Esophagus muscularis mucosa (tissue), 4 donors: ENCODE results near the gene ESRRB. TPM values are rescaled to one million over a fixed set of nuclear protein-coding genes. Genes with fewer than 3 reads are reported as not detected.

ENCODE experiments used
- DNase-seq: peaks from one replicate; pipeline ENCODE4 v3.0.0-alpha.2; 2017; ENCODE audit errors: extremely low spot score
- H3K27ac ChIP-seq, 4 donors: fragments of 200-600 bp; sonication (generic); replicated peaks in 1 of 4; 1 replicate in 3 of 4; 2 replicates in 1 of 4; pipeline ENCODE4 v1.5.1; 2016 to 2019; ENCODE audit warnings: mild to moderate bottlenecking in 1 of 4
- H3K27me3 ChIP-seq, 4 donors: fragments of 200-600 bp; sonication (generic); one replicate each; pipeline versions ENCODE4 v1.5.1 to v1.6.0; 2016 to 2019
- H3K36me3 ChIP-seq, 4 donors: fragments of 200-600 bp; sonication (generic); one replicate each; pipeline ENCODE4 v1.5.1; 2016 to 2019
- H3K4me1 ChIP-seq, 4 donors: fragments of 200-600 bp; sonication (generic); one replicate each; pipeline ENCODE4 v1.5.1; 2016 to 2019
- H3K4me3 ChIP-seq, 4 donors: fragments of 200-600 bp; sonication (generic); 1 replicate in 2 of 4; 2 replicates in 2 of 4; pipeline ENCODE4 v1.5.1; 2016 to 2019; ENCODE audit warnings: mild to moderate bottlenecking in 4 of 4, moderate library complexity in 1 of 4
- H3K9me3 ChIP-seq, 4 donors: fragments of 200-600 bp; sonication (generic); 1 replicate in 3 of 4; 2 replicates in 1 of 4; pipeline ENCODE4 v1.5.1; 2016 to 2019
- CTCF ChIP-seq, 3 experiments: fragments of 200-600 bp in 2 of 3; fragments of 450-650 bp in 1 of 3; sonication (generic) in 2 of 3; IDR thresholded peaks; one replicate each; pipeline ENCODE4 v1.5.1; 2017 to 2019; ENCODE audit warnings: antibody characterized with exemption in 3 of 3, mild to moderate bottlenecking in 2 of 3, moderate library complexity in 1 of 3
- EP300 ChIP-seq: sonication (generic); formaldehyde crosslinking; IDR thresholded peaks from one replicate; pipeline ENCODE4 v1.6.1; 2017; ENCODE audit warnings: antibody characterized with exemption
- POLR2A ChIP-seq: fragments of 450-650 bp; IDR thresholded peaks from one replicate; pipeline ENCODE4 v1.6.1; 2017; ENCODE audit warnings: antibody characterized with exemption, moderate library complexity, mild to moderate bottlenecking, low read depth
- POLR2AphosphoS5 ChIP-seq, 2 donors: sonication (generic); formaldehyde crosslinking; IDR thresholded peaks; one replicate each; pipeline ENCODE4 v1.6.1; 2017; ENCODE audit warnings: antibody characterized with exemption in 2 of 2
- WGBS: methylation state at CpG from one replicate; pipeline ENCODE4 v1.1.5; 2018; 5-methylcytosine and 5-hydroxymethylcytosine counted together
- intact Hi-C: fragments of 100-400 bp; cut with DNase I; formaldehyde crosslinking; loops from one replicate; pipeline ENCODE4 v1.15.1; 2023
- total RNA-seq, 4 donors: library from RNA; depleted of rRNA; stranded (reverse); fragments of >200 nt; gene quantifications; one replicate each; pipeline versions ENCODE4 v1.1.0 to v1.2.1, GENCODE V29; 2016

The ESRRB gene
- total RNA-seq, 4 donors from 2014 or later, result 0.17 to 0.26 TPM; not detected in 2

DNA sequence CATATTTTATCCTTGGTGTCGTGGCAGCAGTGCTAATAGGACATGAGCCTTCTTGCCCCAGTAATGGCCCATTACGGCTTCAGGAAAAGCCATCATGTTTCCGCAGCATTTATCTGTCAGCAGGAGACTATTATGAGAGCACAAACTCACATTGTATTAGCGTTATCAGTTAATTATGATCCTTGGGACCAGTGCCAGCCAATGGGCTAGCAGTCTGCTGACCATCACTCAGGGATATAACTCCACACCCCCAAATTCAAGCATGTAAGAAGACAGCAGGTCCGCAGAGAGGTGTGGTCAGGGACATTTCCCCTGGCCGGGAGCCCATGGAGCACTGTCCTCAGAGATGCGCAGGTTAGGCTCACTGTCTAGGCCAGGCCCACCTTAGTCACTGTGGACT lies 4.9 kb upstream of the ESRRB start:
- WGBS, result 85% methylated on average over 4 of the region's 7 CpGs
- Histone ChIP-seq H3K27me3 (peaks cover 0 to 48% (median 3%) of the 10 kb centered on the region in 4 donors), H3K4me3 (no peak overlapping the region), H3K36me3 (no peaks in the 10 kb centered on the region), H3K27ac (no peak overlapping the region), H3K4me1 (peaks cover 2 to 6% (median 6%) of the 10 kb centered on the region in 4 donors), H3K9me3 (no peaks in the 10 kb centered on the region)
- intact Hi-C loops, result no loop called here
- TF ChIP-seq EP300 (no peak), POLR2AphosphoS5 (IDR thresholded peaks at IDR 0.05) (no peak)
- no peak for DNase-seq

- WGBS, result 67% methylated on average over 3 of the region's 3 CpGs
- intact Hi-C loops, result no loop called here
- Histone ChIP-seq H3K36me3 (no peaks in the 10 kb centered on the region), H3K4me1 (peaks cover 14 to 24% (median 22%) of the 10 kb centered on the region in 4 donors), H3K27me3 (peaks cover 0 to 72% (median 22%) of the 10 kb centered on the region in 4 donors), H3K9me3 (no peaks in the 10 kb centered on the region), H3K27ac (no peak overlapping the region), H3K4me3 (no peak overlapping the region)
- TF ChIP-seq EP300 (no peak), POLR2AphosphoS5 (IDR thresholded peaks at IDR 0.05) (no peak), CTCF (IDR thresholded peaks at IDR 0.05) (no peak), POLR2A (no peak)
- DNase-seq, result no peak
These were observed 2.5 kb upstream of the ESRRB start for GRCh38 chr14:76373456-76373855.

DNA sequence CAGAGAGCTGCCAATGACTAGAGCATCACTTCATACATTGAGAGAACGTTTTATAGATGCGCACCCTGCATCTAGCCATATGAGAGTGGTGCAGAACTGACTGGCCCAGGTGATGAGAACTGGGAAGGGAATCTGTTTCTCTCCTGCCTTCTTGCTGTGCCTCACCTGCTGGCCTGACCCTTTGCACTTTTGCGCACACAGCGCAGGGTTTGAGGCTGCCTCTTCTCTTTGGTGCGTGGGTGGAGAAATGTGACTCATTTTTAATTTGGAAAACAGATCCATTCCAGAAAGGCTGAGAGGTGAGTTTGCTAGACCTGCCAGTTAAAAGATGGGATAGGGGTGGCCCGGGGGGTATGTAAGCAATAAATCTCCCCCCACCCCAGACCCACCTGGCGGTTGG lies 453 bp upstream of the ESRRB start:
- Histone ChIP-seq H3K4me3 (no peak overlapping the region), H3K4me1 (peaks cover 14 to 24% (median 22%) of the 10 kb centered on the region in 4 donors), H3K36me3 (no peaks in the 10 kb centered on the region), H3K27ac (no peak overlapping the region), H3K27me3 (peaks cover 0 to 92% (median 29%) of the 10 kb centered on the region in 4 donors), H3K9me3 (no peaks in the 10 kb centered on the region)
- WGBS, result 20% methylated on average over 7 of the region's 7 CpGs
- DNase-seq, result no peak
- TF ChIP-seq EP300 (no peak), POLR2AphosphoS5 (IDR thresholded peaks at IDR 0.05) (no peak), CTCF (IDR thresholded peaks at IDR 0.05) (no peak), POLR2A (no peak)
- intact Hi-C loops, result no loop called here

DNA sequence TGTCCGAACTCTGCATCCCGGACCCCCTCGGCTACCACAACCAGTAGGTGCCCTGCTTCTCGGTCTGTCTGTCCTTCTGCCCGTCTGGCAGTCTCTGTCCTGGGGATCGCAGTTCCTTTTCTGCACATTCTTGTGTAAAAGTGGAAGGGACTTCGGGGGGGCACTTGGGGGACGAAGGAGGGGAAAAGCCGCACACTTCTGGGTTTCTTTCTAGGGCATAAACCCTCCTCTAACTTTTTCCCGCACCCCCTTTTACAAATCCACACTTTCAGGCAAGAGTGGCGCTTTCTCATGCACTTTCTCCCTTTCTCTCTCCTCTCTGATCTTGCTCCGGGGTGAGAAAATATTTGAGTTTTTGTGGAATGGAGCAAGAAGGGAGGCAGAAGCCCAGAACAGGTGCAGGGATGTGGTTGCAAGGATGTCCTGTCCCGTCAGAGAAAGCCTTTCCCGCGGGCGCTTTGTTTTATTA lies 506 bp downstream of the ESRRB start:
- DNase-seq, result no peak
- peak overlapping the region; percentile 27 to 40 (median 34) for H3K4me3 ChIP-seq
- 2% methylated on average over 13 of the region's 16 CpGs for WGBS
- H3K27me3 ChIP-seq, result peaks cover 0 to 97% (median 30%) of the 10 kb centered on the region in 4 donors
- H3K9me3 ChIP-seq, result no peaks in the 10 kb centered on the region
- no peak for TF ChIP-seq EP300
- TF ChIP-seq POLR2AphosphoS5 (IDR thresholded peaks at IDR 0.05), result no peak
- TF ChIP-seq CTCF (IDR thresholded peaks at IDR 0.05), result no peak
- TF ChIP-seq POLR2A, result no peak
- H3K4me1 ChIP-seq, result peaks cover 14 to 24% (median 22%) of the 10 kb centered on the region in 4 donors
- intact Hi-C loops, result no loop called here
- H3K36me3 ChIP-seq, result no peaks in the 10 kb centered on the region
- H3K27ac ChIP-seq, result no peak overlapping the region

DNA sequence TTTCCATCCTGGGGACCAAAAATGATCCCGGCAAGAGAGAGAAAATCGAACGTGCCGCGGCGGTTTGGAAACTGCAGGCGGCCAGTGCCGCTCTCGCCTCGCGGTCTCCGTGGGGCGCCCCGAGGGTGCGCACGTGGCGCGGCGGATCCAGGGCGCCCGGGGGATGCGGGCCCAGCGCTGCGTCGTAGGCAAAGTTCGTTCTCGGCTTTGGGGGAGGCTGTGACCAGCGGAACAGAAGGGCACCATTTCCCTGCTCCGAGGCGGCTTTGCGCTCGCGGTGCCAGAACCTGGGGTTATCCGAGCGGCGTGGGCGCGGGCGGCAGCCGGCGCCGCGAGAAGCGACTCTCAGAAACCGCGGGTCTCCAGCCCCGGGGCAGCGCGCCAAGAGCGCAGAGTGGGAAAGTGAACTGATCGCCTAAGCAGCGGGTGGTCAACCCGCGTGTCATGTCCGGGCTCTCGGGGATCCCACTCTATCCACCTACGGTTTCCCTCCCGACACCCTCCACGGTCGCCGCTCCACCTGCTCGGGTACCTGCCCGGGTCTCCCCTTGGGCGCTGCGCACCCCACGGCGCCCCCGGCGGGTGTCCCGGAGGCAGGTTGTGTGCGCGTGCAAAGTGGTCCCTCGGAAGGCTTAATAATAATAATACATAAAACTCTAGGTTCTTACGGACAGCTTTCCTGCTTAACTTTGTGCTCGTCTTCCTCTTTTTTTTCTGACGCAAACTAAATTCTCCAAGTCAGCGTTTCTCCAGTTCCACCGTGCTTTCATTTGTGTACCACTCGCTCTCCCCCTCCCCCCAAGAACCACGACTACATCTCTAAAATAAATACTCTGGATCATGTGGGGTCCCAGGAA lies 1.2 kb downstream of the ESRRB start:
- no peak overlapping the region for H3K27ac ChIP-seq
- no peaks in the 10 kb centered on the region for H3K36me3 ChIP-seq
- DNase-seq, result no peak
- no peaks in the 10 kb centered on the region for H3K9me3 ChIP-seq
- 2% methylated on average over 48 of the region's 80 CpGs for WGBS
- no peak for TF ChIP-seq POLR2AphosphoS5 (IDR thresholded peaks at IDR 0.05)
- no peak for TF ChIP-seq CTCF (IDR thresholded peaks at IDR 0.05)
- no peak for TF ChIP-seq EP300
- no peak for TF ChIP-seq POLR2A
- H3K4me1 ChIP-seq, result peaks cover 14 to 24% (median 22%) of the 10 kb centered on the region in 4 donors
- peak overlapping the region in 3 of 4 donors; percentile 29 to 40 (median 33) for H3K4me3 ChIP-seq
- intact Hi-C loops, result no loop called here
- peaks cover 0 to 98% (median 30%) of the 10 kb centered on the region in 4 donors for H3K27me3 ChIP-seq
